Measurements from ENCODE around the gene ERC2.
A peak's percentile ranks its signal among the peaks of the same experiment; 100 is the strongest.
"Not testable (repeated sequence)": the region's sequence is repeated elsewhere in the genome, so short reads cannot be mapped to it uniquely, and the experiment has no call there.

The ERC2 gene

GRCh38 chr3:56303487-56303886 is 164.8 kb downstream of the ERC2 start:
- no peak for FAIRE-seq

GRCh38 chr3:56302417-56302816 is 165.8 kb downstream of the ERC2 start:
- no peak for FAIRE-seq

GRCh38 chr3:56297281-56297840 is 170.9 kb downstream of the ERC2 start:
- no peak for FAIRE-seq

GRCh38 chr3:56296361-56296760 is 171.9 kb downstream of the ERC2 start:
- no peak for FAIRE-seq

- no peak for FAIRE-seq
These were observed 173.1 kb downstream of the ERC2 start for GRCh38 chr3:56295161-56295560.

GRCh38 chr3:56294286-56294685 is 174.0 kb downstream of the ERC2 start:
- FAIRE-seq = no peak

GRCh38 chr3:56291953-56292352 is 176.3 kb downstream of the ERC2 start:
- FAIRE-seq = no peak

- FAIRE-seq = no peak
These were observed 177.0 kb downstream of the ERC2 start for GRCh38 chr3:56291244-56291680.

- no peak for FAIRE-seq
These were observed 177.9 kb downstream of the ERC2 start for GRCh38 chr3:56290374-56290773.

- FAIRE-seq = no peak
These were observed 180.0 kb downstream of the ERC2 start for GRCh38 chr3:56288258-56288657.

GRCh38 chr3:56282341-56282740 is 185.9 kb downstream of the ERC2 start:
- peak; percentile 97 for FAIRE-seq

GRCh38 chr3:56277236-56277635 is 191.0 kb downstream of the ERC2 start:
- FAIRE-seq = no peak

- no peak for FAIRE-seq
These were observed 193.1 kb downstream of the ERC2 start for GRCh38 chr3:56275120-56275519.

- peak; percentile 95 for FAIRE-seq
These were observed 198.3 kb downstream of the ERC2 start for GRCh38 chr3:56269755-56270535.

GRCh38 chr3:56268616-56269383 is 199.5 kb downstream of the ERC2 start:
- FAIRE-seq = no peak

GRCh38 chr3:56261852-56262251 is 206.4 kb downstream of the ERC2 start:
- not testable (repeated sequence) for FAIRE-seq

- FAIRE-seq = no peak
These were observed 208.0 kb downstream of the ERC2 start for GRCh38 chr3:56260262-56260661.

GRCh38 chr3:56257826-56258225 is 210.4 kb downstream of the ERC2 start:
- no peak for FAIRE-seq

GRCh38 chr3:56254835-56255234 is 213.4 kb downstream of the ERC2 start:
- FAIRE-seq = no peak

- no peak for FAIRE-seq
These were observed 214.2 kb downstream of the ERC2 start for GRCh38 chr3:56253941-56254665.

- peak; percentile 93 for FAIRE-seq
These were observed 216.8 kb downstream of the ERC2 start for GRCh38 chr3:56251343-56251945.

GRCh38 chr3:56248021-56248420 is 220.2 kb downstream of the ERC2 start:
- no peak for FAIRE-seq

- no peak for FAIRE-seq
These were observed 230.0 kb downstream of the ERC2 start for GRCh38 chr3:56238299-56238698.

Measured in endometrium (tissue), 2 donors.